22Rv1 (cell line): Measurements from ENCODE around the gene FMN1.

Source experiments
- CTCF ChIP-seq: fragments of 450-650 bp; IDR thresholded peaks from 2 replicates; pipeline ENCODE4 v1.5.1; 2017; ENCODE audit warnings: mild to moderate bottlenecking
- ZFX ChIP-seq: fragments of 450-650 bp; IDR thresholded peaks from 2 replicates; pipeline ENCODE4 v1.6.1; 2017; ENCODE audit warnings: antibody characterized with exemption, borderline replicate concordance

- TF ChIP-seq CTCF (no peak), ZFX (no peak)
Observed at GRCh38 chr15:33009603-33010002, 184.9 kb downstream of the FMN1 start.
